Spleen (tissue), 7 donors: ENCODE data around the gene GPRIN3.

ENCODE experiments used
- CTCF ChIP-seq, 11 experiments: fragments of 200-600 bp in 7 of 11; fragments of 450-650 bp in 4 of 11; sonication (generic) in 4 of 11; IDR thresholded peaks in 8 of 11; conservative IDR thresholded peaks in 3 of 11; 1 replicate in 7 of 11; 2 replicates in 4 of 11; pipeline versions ENCODE4 v1.4.0 to v1.8.0; 2016 to 2021; ENCODE audit warnings: antibody characterized with exemption in 11 of 11, inconsistent platforms in 4 of 11, mild to moderate bottlenecking in 1 of 11
- POLR2A ChIP-seq, 3 donors: fragments of 450-650 bp; IDR thresholded peaks; one replicate each; pipeline ENCODE4 v1.5.1; 2017; ENCODE audit warnings: antibody characterized with exemption in 3 of 3, mild to moderate bottlenecking in 1 of 3
- POLR2AphosphoS5 ChIP-seq, 3 donors: sonication (generic); formaldehyde crosslinking; IDR thresholded peaks; one replicate each; pipeline ENCODE4 v1.5.1; 2017; ENCODE audit warnings: antibody characterized with exemption in 3 of 3
- donor health status: DM: no; HTN: no; CAD: no; lungs with moderate emphysema.
- donor health status: DM: no; HTN: no; CAD: no.
- donor health status: DM: no; HTN: no; CAD: no.

GRCh38 chr4:89307446-89308160 lies at the start of gene GPRIN3:
- TF ChIP-seq CTCF (IDR thresholded peaks at IDR 0.05 in 8 of 11, conservative IDR thresholded peaks at IDR 0.05 in 3 of 11) = peak in 1 of 11 experiments; percentile 14
- TF ChIP-seq POLR2A (IDR thresholded peaks at IDR 0.05) = peak in 1 of 3 donors; percentile 34
- TF ChIP-seq POLR2AphosphoS5 (IDR thresholded peaks at IDR 0.05) = peak; percentile 81 to 87 (median 86)
